HCEC 1CT (cell line): ENCODE results near the gene SH3D19.
A peak's percentile ranks its signal among the peaks of the same experiment; 100 is the strongest.
"Not testable (repeated sequence)": the region's sequence is repeated elsewhere in the genome, so short reads cannot be mapped to it uniquely, and the experiment has no call there.

Experiments
- DNase-seq: peaks from one replicate; pipeline ENCODE4 v3.0.0-alpha.2; 2017

SH3D19 gene

GRCh38 chr4:151143811-151144210 lies 181.6 kb downstream of the SH3D19 start:
- DNase-seq, result no peak

GRCh38 chr4:151143162-151143561 lies 182.2 kb downstream of the SH3D19 start:
- no peak for DNase-seq

GRCh38 chr4:151142758-151143157 lies 182.6 kb downstream of the SH3D19 start:
- no peak for DNase-seq

- no peak for DNase-seq
Observed at GRCh38 chr4:151139814-151140213, 185.6 kb downstream of the SH3D19 start.

- not testable (repeated sequence) for DNase-seq
Observed at GRCh38 chr4:151136048-151136447, 189.4 kb downstream of the SH3D19 start.

GRCh38 chr4:151133311-151133710 lies 192.1 kb downstream of the SH3D19 start:
- no peak for DNase-seq

GRCh38 chr4:151129796-151130195 lies 195.6 kb downstream of the SH3D19 start:
- no peak for DNase-seq

GRCh38 chr4:151117371-151117962 lies 207.9 kb downstream of the SH3D19 start:
- peak; percentile 48 for DNase-seq

- DNase-seq, result no peak
Observed at GRCh38 chr4:151114986-151115385, 210.4 kb downstream of the SH3D19 start.

- no peak for DNase-seq
Observed at GRCh38 chr4:151114338-151114737, 211.1 kb downstream of the SH3D19 start.

GRCh38 chr4:151110236-151110635 lies 215.2 kb downstream of the SH3D19 start:
- no peak for DNase-seq

GRCh38 chr4:151107063-151107462 lies 218.3 kb downstream of the SH3D19 start:
- no peak for DNase-seq

- no peak for DNase-seq
Observed at GRCh38 chr4:151105454-151106032, 219.9 kb downstream of the SH3D19 start.

- no peak for DNase-seq
Observed at GRCh38 chr4:151104621-151105020, 220.8 kb downstream of the SH3D19 start.

GRCh38 chr4:151103758-151104157 lies 221.6 kb downstream of the SH3D19 start:
- no peak for DNase-seq

GRCh38 chr4:151100531-151100930 lies 224.9 kb downstream of the SH3D19 start:
- DNase-seq, result no peak

GRCh38 chr4:151099976-151100417 lies 225.4 kb downstream of the SH3D19 start:
- DNase-seq, result no peak

- peak; percentile 89 for DNase-seq
Observed at GRCh38 chr4:151099229-151099975, 226.0 kb downstream of the SH3D19 start, which contains the start of gene RPS3A. TSS of gene RPS3A (plus strand) at chr4:151099628. CDS start at chr4:151099653, 25 bp downstream.

- no peak for DNase-seq
Observed at GRCh38 chr4:151098979-151099228, 226.5 kb downstream of the SH3D19 start.

GRCh38 chr4:151097759-151098158 lies 227.6 kb downstream of the SH3D19 start:
- no peak for DNase-seq

GRCh38 chr4:151095142-151095541 lies 230.3 kb downstream of the SH3D19 start:
- no peak for DNase-seq

GRCh38 chr4:151094290-151094751 lies 231.1 kb downstream of the SH3D19 start:
- DNase-seq, result no peak

GRCh38 chr4:151093203-151093602 lies 232.2 kb downstream of the SH3D19 start:
- no peak for DNase-seq

GRCh38 chr4:151092488-151092887 lies 232.9 kb downstream of the SH3D19 start:
- no peak for DNase-seq
